Ectodermal cell (in vitro differentiated cells): Measurements from ENCODE around the gene ELMOD3.
"Not testable (repeated sequence)": the region's sequence is repeated elsewhere in the genome, so short reads cannot be mapped to it uniquely, and the experiment has no call there.

ENCODE experiments used
- H3K27ac ChIP-seq: 2 replicates; pipeline ENCODE4 v1.7.0; 2013; ENCODE audit warnings: mild to moderate bottlenecking, low read depth, low read length; ENCODE audit not compliant: insufficient read depth, poor library complexity, severe bottlenecking
- H3K27me3 ChIP-seq: 2 replicates; pipeline ENCODE4 v1.7.0; 2013; ENCODE audit warnings: mild to moderate bottlenecking, low read length; ENCODE audit not compliant: insufficient read depth, control insufficient read depth, poor library complexity, severe bottlenecking
- H3K36me3 ChIP-seq: one replicate; pipeline ENCODE4 v1.7.0; 2013; ENCODE audit warnings: low read length; ENCODE audit not compliant: control insufficient read depth, insufficient read depth
- H3K4me1 ChIP-seq: one replicate; pipeline ENCODE4 v1.7.0; 2013; ENCODE audit warnings: low read length; ENCODE audit not compliant: control insufficient read depth, insufficient read depth
- H3K4me3 ChIP-seq: 2 replicates; pipeline ENCODE4 v1.7.0; 2013; ENCODE audit warnings: low read depth, low read length, control low read depth; ENCODE audit not compliant: insufficient read depth
- H3K9me3 ChIP-seq: 2 replicates; pipeline ENCODE4 v1.7.0; 2013; ENCODE audit warnings: mild to moderate bottlenecking, low read length, moderate library complexity; ENCODE audit not compliant: control insufficient read depth
- WGBS, 2 experiments: methylation state at CpG; one replicate each; pipeline ENCODE4 v1.1.7; 2013; ENCODE audit warnings: missing lambda C conversion rate in 2 of 2; 5-methylcytosine and 5-hydroxymethylcytosine counted together

ELMOD3 gene

DNA sequence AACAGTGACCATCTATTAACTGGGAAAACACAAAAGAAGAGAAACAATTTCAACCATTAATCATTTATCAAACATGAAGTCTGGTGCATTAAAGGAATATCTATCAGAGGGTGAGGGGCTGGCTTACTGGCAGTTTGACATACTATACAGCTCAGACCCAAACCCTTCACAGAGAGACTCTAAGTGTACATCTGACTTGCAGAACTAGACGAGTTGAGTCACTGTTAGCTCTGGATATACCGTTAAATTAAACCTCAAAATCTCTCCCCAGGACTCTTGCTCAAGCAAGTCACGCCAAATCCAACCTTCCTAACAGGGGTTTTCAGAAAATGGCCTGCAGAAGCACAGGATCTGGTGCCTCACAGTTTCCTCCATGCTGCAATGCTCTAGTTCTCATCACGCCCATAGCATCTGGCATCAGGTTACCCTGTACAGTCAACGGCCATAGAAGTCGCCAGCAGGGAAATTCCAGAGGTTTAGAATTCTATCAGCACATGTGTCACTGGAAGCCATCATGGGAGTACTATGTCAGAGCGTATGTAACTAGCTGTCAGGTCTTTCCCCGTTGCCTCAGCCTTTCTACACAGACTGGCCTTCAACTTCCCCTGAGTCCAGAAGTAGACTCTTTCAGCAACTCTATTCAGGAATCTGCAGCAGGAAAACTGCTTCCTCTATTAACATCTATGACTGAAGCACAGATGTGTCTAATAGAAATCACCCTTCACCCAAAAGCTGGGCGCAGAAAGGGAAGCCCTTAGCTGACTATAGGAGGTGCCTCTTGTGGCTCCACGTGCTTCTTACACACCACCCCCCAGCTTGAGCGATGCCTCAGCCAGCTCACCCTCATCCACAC, 36.1 kb upstream of the ELMOD3 start:
- Histone ChIP-seq H3K36me3 (peaks cover 15% of the 10 kb centered on the region), H3K4me1 (no peaks in the 10 kb centered on the region), H3K27me3 (no peaks in the 10 kb centered on the region), H3K9me3 (no peaks in the 10 kb centered on the region), H3K27ac (no peak overlapping the region), H3K4me3 (no peak overlapping the region)
- 95 to 97% methylated on average over 11 of the region's 11 CpGs for WGBS, 2 experiments

DNA sequence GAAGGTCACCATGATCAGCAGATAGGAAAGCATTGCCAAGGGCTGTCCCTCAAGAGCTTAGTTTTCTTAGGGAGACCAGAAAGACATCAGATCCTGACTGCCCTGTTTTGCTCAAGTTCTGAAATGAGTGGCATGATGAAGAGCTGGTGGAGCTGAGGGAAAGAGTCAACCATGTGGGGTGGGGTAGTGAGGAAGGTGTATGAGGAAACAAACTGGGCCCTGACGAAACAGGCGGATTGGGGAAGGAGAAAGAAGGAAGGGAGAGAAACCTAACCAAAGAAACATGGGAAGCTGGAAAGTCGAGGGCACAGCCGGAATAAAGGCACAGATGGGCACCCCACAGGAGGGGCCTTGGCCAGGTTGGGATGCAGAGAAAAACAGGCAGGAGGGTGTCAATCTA, 34.8 kb upstream of the ELMOD3 start:
- Histone ChIP-seq H3K27ac (no peak overlapping the region), H3K27me3 (no peaks in the 10 kb centered on the region), H3K4me3 (no peak overlapping the region), H3K36me3 (peaks cover 21% of the 10 kb centered on the region), H3K9me3 (no peaks in the 10 kb centered on the region), H3K4me1 (no peaks in the 10 kb centered on the region)
- 93 to 96% methylated on average over 4 of the region's 4 CpGs for WGBS, 2 experiments

DNA sequence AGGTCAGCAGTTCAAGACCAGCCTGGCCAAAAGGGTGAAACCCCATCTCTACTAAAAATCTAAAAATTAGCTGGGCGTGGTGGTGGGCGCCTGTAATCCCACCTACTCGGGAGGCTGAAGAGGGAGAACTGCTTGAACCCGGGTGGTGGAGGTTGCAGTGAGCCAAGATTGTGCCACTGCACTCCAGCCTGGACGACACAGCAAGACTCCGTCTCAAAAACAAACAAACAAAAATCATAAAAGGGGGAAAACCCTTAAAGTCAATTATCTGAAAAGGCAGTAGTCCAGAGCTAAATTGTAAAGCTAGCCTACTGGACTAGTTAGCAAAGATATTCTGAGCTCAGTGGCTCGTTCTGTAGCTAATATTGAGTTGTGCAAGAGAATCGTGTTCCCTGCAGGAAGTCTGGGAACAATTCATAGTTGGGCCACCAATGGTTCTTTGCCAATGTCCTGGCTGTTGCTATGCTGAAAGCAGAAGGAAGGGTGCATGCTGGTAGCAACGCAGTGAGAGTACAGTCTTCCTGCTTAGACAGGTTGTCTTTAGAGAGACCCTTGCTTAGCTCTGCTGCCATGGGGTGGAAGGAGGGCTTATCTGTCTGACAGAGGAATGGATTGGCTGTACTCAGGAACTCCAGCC, 31.1 kb upstream of the ELMOD3 start:
- 97 to 98% methylated on average over 9 of the region's 9 CpGs for WGBS, 2 experiments
- Histone ChIP-seq H3K27me3 (no peaks in the 10 kb centered on the region), H3K36me3 (peaks cover 21% of the 10 kb centered on the region), H3K4me3 (no peak overlapping the region), H3K9me3 (no peaks in the 10 kb centered on the region), H3K27ac (no peak overlapping the region), H3K4me1 (no peaks in the 10 kb centered on the region)

DNA sequence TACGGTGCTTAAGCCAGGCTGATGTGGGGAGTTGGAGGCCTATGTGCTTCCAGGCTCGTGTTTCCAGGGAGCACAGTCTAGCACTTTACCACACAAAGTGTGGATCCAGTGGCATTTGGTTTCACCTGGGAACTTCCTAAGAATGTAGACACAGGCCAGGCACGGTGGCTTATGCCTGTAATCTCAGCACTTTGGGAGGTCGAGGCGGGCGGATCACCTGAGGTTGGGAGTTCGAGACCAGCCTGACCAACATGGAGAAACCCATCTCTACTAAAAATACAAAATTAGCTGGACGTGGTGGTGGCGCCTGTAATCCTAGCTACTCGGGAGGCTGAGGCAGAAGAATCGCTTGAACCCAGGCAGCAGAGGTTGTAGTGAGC, 30.6 kb upstream of the ELMOD3 start:
- not testable (repeated sequence) for H3K9me3 ChIP-seq, H3K27ac ChIP-seq, H3K4me3 ChIP-seq, H3K4me1 ChIP-seq, H3K27me3 ChIP-seq
- 86 to 96% methylated on average over 11 of the region's 11 CpGs for WGBS, 2 experiments
- H3K36me3 ChIP-seq: peaks cover 21% of the 10 kb centered on the region

DNA sequence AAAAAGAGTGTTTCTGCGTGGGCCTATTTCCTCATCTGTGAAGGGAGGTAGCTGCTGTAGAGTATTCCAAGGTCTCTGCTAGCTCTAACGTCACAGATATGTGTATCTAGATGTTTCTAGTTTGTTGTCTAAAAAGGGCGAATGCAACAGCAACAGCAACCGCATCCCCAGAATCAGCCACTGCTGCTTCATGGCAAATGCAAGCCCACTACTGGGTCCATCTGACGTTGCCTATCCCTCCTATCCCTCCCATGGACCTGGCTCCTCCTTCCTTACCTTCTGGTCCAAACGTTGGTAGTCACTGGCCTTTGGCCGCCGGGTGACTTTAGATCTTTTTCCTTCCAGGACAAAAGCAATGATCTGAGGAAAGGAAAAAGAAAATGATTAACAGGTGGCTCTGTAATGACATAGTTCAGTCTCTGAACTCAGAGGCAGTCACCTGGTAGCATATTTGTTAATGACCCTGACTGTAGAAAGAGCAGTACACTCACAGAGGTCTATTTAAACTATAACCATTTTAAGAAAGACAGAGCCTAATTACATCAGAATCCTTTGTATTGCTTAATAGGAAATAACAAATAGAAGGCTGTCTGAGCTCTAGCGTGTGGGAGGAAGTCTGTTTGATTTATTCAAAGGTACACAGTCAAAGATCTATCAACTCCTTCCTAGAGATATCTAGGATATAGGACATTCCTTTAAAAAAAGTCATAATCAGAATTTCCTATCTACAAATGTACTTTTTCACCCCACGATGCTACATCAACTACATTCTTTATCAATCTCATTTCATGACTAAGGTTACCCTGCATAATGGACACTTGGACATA, 29.7 kb upstream of the ELMOD3 start:
- Histone ChIP-seq H3K4me3 (no peak overlapping the region), H3K36me3 (peaks cover 21% of the 10 kb centered on the region)
- 84 to 86% methylated on average over 9 to 10 of the region's 10 CpGs for WGBS, 2 experiments

DNA sequence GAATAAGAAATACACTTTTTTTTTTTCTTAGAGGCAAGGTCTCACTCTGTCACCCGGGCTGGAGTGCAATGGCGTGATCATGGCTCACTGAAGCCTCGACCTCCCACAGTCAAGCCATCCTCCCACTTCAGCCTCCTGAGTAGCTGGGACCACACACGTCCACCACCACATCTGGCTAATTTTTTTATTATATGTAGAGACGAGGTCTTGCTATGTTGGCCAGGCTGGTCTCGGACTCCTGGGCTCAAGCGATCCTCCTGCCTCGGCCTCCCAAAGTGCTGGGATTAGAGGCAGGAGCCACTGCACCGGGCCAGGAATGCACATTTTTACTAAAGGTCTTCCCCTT, 29.1 kb upstream of the ELMOD3 start:
- no peaks in the 10 kb centered on the region for H3K4me1 ChIP-seq
- no peak overlapping the region for H3K27ac ChIP-seq
- WGBS, 2 experiments: 86 to 90% methylated on average over 9 of the region's 9 CpGs
- no peaks in the 10 kb centered on the region for H3K9me3 ChIP-seq
- H3K4me3 ChIP-seq: no peak overlapping the region
- H3K36me3 ChIP-seq: peaks cover 21% of the 10 kb centered on the region
- no peaks in the 10 kb centered on the region for H3K27me3 ChIP-seq

More for the DNA sequence above, 29.7 kb upstream of the ELMOD3 start:
- H3K27ac ChIP-seq: no peak overlapping the region
- H3K9me3 ChIP-seq: no peaks in the 10 kb centered on the region
- H3K27me3 ChIP-seq: no peaks in the 10 kb centered on the region
- H3K4me1 ChIP-seq: no peaks in the 10 kb centered on the region

DNA sequence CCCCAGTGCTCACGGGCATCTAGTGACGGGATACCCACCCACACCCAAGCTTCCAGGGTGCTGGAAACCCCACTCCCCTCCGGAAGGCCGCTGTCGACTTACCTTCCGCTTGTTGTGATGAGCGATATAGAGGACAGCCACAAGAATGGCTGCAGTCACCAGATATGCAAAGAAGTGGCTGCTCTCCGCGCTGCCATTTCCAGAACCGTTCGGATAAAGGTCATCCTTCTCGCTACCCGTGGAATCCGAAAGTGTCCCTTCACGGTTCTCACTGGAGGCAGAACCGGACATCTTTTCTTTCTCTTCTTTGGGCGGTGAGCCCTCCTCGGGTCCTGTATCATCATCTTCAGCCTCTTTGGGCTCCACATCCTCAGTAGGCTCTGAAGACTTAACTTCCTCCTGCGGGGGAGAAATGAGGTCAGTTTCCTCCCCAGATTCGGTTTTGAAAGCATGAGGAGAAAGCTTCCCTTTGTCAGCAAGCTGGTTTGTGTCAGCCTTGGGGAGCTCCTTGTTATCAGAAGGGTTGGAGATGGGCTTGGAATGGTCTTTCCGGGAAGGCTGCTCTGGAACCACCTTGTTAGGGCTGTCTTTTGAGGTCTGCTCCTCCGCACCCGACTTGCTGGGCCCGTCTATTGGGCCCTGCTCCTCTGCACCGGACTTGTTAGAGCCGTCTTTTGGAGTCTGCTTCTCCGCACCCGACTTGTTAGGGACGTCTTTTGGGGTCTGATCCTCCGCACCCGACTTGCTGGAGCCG, 28.0 kb upstream of the ELMOD3 start:
- 35 to 39% methylated on average over 32 of the region's 32 CpGs for WGBS, 2 experiments
- no peak overlapping the region for H3K27ac ChIP-seq
- H3K27me3 ChIP-seq: no peaks in the 10 kb centered on the region
- peak overlapping the region; percentile 87 for H3K4me3 ChIP-seq
- no peaks in the 10 kb centered on the region for H3K9me3 ChIP-seq
- peaks cover 16% of the 10 kb centered on the region for H3K36me3 ChIP-seq
- no peaks in the 10 kb centered on the region for H3K4me1 ChIP-seq

DNA sequence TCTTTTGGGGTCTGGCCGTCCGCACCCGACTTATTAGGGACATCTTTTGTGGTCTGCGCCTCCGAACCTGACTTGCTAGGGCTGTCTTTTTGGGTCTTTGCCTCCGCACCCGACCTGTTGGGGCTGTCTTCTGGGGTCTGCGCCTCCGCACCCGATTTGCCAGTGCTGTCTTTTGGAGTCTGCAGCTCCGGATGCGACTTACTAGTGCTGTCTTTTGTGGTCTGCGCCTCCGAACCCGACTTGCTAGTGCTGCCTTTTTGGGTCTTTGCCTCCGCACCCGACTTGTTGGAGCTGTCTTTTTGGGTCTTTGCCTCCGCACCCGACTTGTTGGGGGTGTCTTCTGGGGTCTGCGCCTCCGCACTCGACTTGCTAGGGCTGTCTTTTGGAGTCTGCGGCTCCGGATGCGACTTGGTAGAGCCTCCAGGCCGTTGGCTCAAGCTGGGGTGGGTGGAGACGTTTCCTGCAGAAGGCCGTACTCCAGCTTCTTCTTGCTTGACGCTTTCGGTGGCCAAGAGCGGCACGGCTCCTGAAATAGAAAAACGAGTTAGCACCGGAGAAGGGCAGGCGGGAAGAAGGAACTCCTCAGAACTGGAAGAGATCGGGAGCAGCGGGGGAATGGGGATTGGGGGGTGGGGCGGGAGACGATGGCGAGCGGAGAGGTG, 27.3 kb upstream of the ELMOD3 start:
- no peaks in the 10 kb centered on the region for H3K9me3 ChIP-seq
- H3K4me3 ChIP-seq: peak overlapping the region; percentile 87
- H3K4me1 ChIP-seq: no peaks in the 10 kb centered on the region
- H3K36me3 ChIP-seq: peaks cover 12% of the 10 kb centered on the region
- H3K27me3 ChIP-seq: no peaks in the 10 kb centered on the region
- H3K27ac ChIP-seq: no peak overlapping the region
- WGBS, 2 experiments: 7% methylated on average over 41 of the region's 41 CpGs

DNA sequence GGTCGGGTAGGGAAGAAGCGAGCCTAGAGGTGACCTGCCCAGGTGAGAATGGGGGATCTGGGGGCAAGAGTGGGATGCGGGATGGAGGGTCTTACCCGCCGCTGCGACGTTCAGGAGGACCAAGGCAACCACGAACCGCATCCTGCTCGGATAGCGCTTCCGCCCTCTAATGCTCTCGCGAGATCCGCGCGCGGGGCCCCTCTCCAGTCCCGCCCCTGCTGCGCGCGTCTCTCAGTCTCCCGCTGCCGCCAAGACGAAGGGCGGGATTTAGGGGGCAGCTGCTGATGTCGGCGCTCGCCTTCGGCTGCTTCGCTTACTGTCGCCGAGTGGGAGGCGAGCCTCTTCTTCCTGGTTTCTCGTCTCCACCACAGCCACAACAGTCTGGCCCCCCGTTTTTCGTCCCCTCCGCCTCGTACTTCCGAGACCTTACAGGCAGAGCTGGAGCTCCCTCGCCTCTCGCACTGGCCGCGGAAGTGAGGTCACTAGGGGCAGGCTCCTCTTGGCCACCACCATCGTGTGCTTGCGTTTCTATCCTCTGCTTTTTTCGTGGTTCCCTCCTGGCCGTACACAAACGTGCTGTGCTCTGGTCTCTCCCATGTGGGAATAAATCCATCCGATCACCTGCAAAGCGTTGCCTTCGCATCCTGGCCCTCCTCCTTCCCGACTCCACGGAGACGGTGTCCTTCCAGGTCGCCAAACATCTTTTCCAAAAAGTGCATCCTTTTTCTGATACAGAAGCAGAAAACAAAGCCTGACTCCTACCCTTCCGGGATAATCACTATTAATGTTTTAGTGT, 26.5 kb upstream of the ELMOD3 start, which contains the start of gene TGOLN2:
TGOLN2 (minus strand) TSS at position 168 of the 796 bp plus-strand sequence; CDS start at position 141, 27 bp downstream.
- no peaks in the 10 kb centered on the region for H3K9me3 ChIP-seq
- 1% methylated on average over 56 to 57 of the region's 57 CpGs for WGBS, 2 experiments
- H3K27ac ChIP-seq: peak within 1 kb of the TSS; percentile 87
- no peaks in the 10 kb centered on the region for H3K27me3 ChIP-seq
- H3K36me3 ChIP-seq: peaks cover 6% of the 10 kb centered on the region
- H3K4me3 ChIP-seq: peak within 1 kb of the TSS; percentile 87
- no peaks in the 10 kb centered on the region for H3K4me1 ChIP-seq
